ENCODE data around the gene PAPPA.

- TF ChIP-seq EZH2 (IDR thresholded peaks at IDR 0.05; ENCODE audit: insufficient read depth, low read length) (no peak), CTCF (IDR thresholded peaks at IDR 0.05; ENCODE audit: insufficient read depth, low read depth, low read length) (no peak)
Observed at GRCh38 chr9:116247284-116247683, 93.7 kb downstream of the PAPPA start.
